Epithelial cell of esophagus (primary cell): Measurements from ENCODE around the gene CEBPB.

Source experiments
- DNase-seq: peaks from one replicate; pipeline ENCODE4 v3.0.0; 2010; ENCODE audit warnings: low read depth
- H3K4me3 ChIP-seq: 2 replicates; pipeline ENCODE4 v1.5.1; 2011; ENCODE audit warnings: mild to moderate bottlenecking, low read length, control low read depth
- CTCF ChIP-seq: IDR thresholded peaks from 2 replicates; pipeline ENCODE4 v1.5.1; 2011; ENCODE audit warnings: low read depth, mild to moderate bottlenecking, low read length, control low read depth, inconsistent platforms; ENCODE audit not compliant: insufficient read depth; ENCODE audit errors: missing control alignments

The CEBPB gene

GRCh38 chr20:50215926-50216325, 25.3 kb downstream of the CEBPB start:
- DNase-seq = peak; percentile 63
- TF ChIP-seq CTCF = no peak
- peak overlapping the region; percentile 8 for H3K4me3 ChIP-seq

GRCh38 chr20:50216543-50217206, 26.0 kb downstream of the CEBPB start:
- H3K4me3 ChIP-seq = peak overlapping the region; percentile 9
- no peak for TF ChIP-seq CTCF
- DNase-seq = no peak

GRCh38 chr20:50217207-50217949, 26.7 kb downstream of the CEBPB start:
- no peak overlapping the region for H3K4me3 ChIP-seq
- DNase-seq = no peak
- no peak for TF ChIP-seq CTCF

- no peak overlapping the region for H3K4me3 ChIP-seq
- no peak for DNase-seq
- TF ChIP-seq CTCF = no peak
Observed at GRCh38 chr20:50218987-50219435, 28.4 kb downstream of the CEBPB start.

GRCh38 chr20:50219600-50219999, 29.0 kb downstream of the CEBPB start:
- no peak overlapping the region for H3K4me3 ChIP-seq
- DNase-seq = no peak
- no peak for TF ChIP-seq CTCF

- DNase-seq = no peak
- no peak for TF ChIP-seq CTCF
Observed at GRCh38 chr20:50220093-50220893, 29.7 kb downstream of the CEBPB start.

More at GRCh38 chr20:50220093-50220893, 29.7 kb downstream of the CEBPB start:
- H3K4me3 ChIP-seq = no peak overlapping the region
